ENCODE data around the gene CTNNA2.
"Not testable (repeated sequence)": the region's sequence is repeated elsewhere in the genome, so short reads cannot be mapped to it uniquely, and the experiment has no call there.

Gene CTNNA2

DNA sequence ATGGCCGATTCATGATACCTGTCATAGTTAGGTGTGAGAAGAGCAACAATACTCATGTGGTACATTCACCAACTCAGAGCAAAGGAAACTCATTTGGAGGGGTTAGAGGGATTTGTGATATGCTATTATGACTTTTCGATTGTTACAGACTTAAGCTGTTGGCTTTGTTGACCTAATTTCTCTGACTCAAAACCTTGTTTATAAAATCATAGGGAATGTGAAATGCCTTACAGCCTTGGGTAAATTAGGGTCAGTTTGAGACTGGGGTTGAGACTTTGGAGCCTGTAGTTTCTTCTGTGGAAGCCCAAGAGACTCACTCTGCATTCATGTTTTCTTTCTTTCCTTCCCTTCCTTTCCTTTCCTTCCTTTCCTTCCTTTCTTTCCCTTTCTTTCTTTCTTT lies 529.8 kb downstream of the CTNNA2 start:
- DNase-seq: no peak

DNA sequence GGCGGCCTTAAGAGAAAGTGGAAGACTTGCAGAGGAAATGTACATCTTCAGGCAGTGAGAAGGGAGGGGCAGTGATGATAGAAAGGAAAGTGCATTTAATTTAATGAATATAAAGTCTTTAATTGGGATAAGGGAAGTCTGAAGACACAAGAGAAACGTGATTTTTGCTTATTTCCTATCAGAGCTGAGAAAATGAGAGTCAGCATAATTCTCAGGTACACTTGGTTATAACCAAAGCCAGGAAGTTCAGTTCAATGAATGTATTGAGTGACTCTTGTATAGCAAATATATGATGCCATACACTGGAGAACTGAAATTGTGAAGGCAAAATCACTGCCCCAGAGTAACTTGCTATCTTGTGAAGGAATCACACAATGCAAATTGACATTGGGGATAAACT lies 535.4 kb downstream of the CTNNA2 start:
- DNase-seq: no peak

GRCh38 chr2:80050246-80050645 lies 537.4 kb downstream of the CTNNA2 start:
- DNase-seq: peak in 1 of 2 experiments; percentile 4

GRCh38 chr2:80053522-80054345 lies 540.9 kb downstream of the CTNNA2 start:
- no peak for DNase-seq

GRCh38 chr2:80054346-80054675 lies 541.5 kb downstream of the CTNNA2 start:
- DNase-seq: no peak

GRCh38 chr2:80057956-80058355 lies 545.1 kb downstream of the CTNNA2 start:
- DNase-seq: no peak

DNA sequence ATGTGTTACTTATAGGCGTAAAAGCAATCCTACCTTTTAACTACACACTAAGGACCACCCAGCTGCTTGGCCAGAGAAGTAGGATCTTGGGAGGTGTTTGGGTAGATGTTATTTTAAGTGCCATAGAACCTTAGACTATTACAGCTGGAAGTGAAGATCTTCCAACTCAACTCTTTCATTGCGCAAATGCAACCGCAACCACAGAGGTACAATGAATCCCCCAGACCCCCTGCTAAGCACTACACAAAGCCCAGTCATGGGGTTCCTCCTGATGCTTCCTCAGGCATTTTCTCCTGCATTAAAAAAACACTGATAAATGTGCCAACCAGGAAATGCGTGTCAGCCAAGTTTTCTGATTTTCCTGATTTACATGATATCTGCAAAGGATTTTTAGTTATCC lies 545.7 kb downstream of the CTNNA2 start:
- DNase-seq: no peak

GRCh38 chr2:80059447-80059846 lies 546.6 kb downstream of the CTNNA2 start:
- DNase-seq: no peak

- DNase-seq: no peak
Measured at GRCh38 chr2:80061881-80062280, 549.0 kb downstream of the CTNNA2 start.

DNA sequence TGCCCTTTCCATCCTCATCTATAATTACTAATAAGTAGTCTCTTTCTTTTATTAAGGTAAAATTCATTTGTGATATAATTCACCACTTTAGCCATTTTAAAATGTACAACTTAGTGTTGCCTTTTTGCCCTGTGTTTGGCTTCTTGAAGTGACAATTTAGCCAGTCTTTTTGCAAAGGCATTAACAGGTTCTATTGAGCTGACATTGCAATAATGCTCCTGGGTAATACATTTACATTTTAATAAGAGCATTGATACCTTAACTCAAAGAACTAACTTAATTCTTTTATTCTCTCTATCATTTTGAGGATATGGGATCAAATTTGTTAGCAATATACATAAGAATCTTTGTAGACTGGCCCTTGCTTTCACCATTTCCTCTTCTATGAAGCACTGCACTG lies 549.4 kb downstream of the CTNNA2 start:
- no peak for DNase-seq

GRCh38 chr2:80068038-80068731 lies 555.3 kb downstream of the CTNNA2 start:
- no peak for DNase-seq

DNA sequence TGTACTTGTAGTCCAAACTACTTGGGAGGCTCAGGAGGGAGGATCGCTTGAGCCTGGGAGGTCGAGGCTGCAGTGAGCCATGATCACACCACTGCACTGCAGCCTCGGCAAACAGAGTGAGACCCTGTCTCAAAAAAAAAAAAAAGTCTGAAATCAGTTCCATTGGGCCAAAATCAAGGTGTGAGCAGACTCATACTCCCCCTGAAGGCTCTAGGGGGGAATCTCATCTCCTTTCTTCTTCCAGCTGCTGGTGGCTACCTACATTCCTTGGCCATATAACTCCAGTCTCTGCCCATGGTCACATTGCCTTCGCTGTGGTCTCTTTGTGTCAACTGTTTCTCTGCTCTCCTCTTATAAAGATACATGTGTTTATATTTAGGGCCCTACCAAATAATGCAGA lies 557.7 kb downstream of the CTNNA2 start:
- no peak for DNase-seq

- no peak for DNase-seq
Measured at GRCh38 chr2:80071941-80072340, 559.1 kb downstream of the CTNNA2 start.

- DNase-seq: peak; percentile 8 to 56
Measured at GRCh38 chr2:80073134-80073561, 560.3 kb downstream of the CTNNA2 start.

GRCh38 chr2:80074321-80075070 lies 561.6 kb downstream of the CTNNA2 start:
- no peak for DNase-seq

DNA sequence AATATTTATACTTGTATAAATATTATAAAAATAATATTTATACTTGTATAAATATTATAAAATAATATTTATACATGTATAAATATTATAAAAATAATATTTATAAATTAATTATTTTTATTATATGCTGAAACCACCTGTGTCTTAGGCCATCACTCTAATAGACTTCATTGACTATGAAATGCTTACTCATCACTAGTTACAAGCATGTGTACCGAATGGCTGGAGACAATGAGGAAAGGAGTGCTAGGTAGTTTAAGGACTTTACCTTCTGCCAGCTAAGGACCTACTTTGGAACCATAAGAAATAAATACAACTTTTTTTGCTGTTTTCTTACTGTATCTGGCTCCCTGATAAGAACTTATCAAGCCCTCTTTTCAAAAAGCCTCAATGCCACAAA lies 562.9 kb downstream of the CTNNA2 start:
- no peak for DNase-seq

GRCh38 chr2:80078290-80079036 lies 565.6 kb downstream of the CTNNA2 start:
- DNase-seq: no peak

- DNase-seq: no peak
Measured at GRCh38 chr2:80080957-80081356, 568.1 kb downstream of the CTNNA2 start.

GRCh38 chr2:80086831-80087230 lies 574.0 kb downstream of the CTNNA2 start:
- DNase-seq: no peak

DNA sequence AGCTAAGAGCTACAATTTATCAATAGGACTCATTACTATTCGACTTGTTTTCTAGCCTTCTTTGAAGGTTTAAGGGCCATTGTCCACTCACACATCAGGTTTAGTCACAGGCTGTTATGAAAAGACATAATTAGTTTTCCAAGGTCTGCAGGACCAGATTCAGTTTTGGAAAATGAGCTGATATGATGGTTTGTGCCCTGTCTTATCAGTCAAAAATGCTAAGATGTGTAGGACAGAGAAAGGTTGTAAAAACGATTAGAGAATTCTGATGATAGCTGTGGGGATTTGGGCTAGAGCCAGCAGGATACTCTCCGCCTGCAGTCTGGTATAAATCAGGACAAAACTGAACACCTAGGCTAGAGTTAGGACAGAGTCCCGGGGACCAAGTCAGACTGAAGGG lies 578.4 kb downstream of the CTNNA2 start:
- DNase-seq: no peak

- no peak for DNase-seq
Measured at GRCh38 chr2:80092474-80092873, 579.6 kb downstream of the CTNNA2 start.

- DNase-seq: not testable (repeated sequence)
Measured at GRCh38 chr2:80098503-80098902, 585.7 kb downstream of the CTNNA2 start.

DNA sequence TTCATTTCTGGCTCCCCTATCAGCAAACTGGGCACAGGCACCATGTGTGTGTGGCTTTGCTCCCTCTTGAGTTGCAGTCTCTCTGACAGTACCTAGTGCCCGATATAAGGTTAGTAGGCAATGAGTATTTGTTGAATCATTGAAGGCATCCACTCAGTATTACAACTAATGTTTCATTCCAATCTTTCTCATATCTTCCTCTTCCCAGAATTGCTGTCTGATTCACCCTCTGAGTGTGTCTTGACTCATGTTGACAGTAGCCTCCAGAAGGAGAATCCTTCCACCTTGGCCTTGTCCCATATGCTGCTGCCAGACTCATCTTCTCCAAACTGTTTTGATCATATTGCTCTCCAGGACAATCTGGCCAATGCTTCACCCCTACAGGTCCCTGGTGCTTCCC lies 589.2 kb downstream of the CTNNA2 start:
- no peak for DNase-seq

Measured in NCI-H446 (cell line).